ENCODE measurements around the gene TRIM15.

The TRIM15 gene

DNA sequence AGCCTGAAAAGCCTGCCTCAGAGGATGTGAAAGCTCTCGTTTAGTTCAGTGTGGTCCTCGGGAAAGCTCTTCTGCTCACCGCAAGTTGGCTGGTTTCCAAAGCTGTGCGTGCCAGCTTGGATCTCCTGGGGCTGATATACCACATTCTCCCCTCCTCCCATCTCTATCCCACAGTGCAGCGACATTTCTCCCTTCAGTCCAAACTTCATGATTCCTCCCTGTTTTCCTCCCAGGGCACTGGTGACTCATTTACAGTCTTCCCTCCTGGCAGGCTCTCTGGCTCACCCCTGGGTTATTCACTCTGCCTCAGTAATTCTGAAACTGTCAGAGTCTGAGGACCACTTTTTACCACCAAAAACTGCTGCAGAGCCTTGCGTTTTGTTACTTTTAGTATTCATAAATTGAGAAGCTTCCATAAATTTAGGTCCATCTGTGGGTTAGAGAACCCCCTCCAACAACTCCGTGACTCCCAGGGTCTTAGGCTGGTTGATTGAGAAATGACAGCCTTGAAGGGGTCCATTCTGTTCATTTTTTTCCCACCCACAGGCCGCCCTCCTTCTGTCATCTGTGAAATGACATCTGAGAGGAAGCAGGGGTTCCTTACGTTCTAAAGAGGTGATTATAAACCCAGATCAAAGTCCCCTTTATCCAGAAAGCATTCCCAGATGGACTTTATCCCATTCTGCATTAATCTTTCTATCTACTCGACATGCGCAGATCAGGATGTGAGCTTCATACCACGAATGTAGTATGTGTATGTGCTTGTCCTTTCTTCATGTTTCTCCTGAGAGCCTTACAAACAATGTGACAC lies 8.4 kb upstream of the TRIM15 start:
- H3K27me3 ChIP-seq (ENCODE audit: insufficient read depth, poor library complexity, severe bottlenecking) = no peaks in the 10 kb centered on the region
- H3K27ac ChIP-seq (replicated peaks) = no peak overlapping the region
- H3K4me3 ChIP-seq (replicated peaks; ENCODE audit: insufficient read depth, low read length) = no peak overlapping the region
- TF ChIP-seq, protein P1, sequence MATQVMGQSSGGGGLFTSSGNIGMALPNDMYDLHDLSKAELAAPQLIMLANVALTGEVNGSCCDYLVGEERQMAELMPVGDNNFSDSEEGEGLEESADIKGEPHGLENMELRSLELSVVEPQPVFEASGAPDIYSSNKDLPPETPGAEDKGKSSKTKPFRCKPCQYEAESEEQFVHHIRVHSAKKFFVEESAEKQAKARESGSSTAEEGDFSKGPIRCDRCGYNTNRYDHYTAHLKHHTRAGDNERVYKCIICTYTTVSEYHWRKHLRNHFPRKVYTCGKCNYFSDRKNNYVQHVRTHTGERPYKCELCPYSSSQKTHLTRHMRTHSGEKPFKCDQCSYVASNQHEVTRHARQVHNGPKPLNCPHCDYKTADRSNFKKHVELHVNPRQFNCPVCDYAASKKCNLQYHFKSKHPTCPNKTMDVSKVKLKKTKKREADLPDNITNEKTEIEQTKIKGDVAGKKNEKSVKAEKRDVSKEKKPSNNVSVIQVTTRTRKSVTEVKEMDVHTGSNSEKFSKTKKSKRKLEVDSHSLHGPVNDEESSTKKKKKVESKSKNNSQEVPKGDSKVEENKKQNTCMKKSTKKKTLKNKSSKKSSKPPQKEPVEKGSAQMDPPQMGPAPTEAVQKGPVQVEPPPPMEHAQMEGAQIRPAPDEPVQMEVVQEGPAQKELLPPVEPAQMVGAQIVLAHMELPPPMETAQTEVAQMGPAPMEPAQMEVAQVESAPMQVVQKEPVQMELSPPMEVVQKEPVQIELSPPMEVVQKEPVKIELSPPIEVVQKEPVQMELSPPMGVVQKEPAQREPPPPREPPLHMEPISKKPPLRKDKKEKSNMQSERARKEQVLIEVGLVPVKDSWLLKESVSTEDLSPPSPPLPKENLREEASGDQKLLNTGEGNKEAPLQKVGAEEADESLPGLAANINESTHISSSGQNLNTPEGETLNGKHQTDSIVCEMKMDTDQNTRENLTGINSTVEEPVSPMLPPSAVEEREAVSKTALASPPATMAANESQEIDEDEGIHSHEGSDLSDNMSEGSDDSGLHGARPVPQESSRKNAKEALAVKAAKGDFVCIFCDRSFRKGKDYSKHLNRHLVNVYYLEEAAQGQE (IDR thresholded peaks at IDR 0.05; ENCODE audit: insufficient replicate concordance, low read depth) = no peak
- TF ChIP-seq, protein P2, sequence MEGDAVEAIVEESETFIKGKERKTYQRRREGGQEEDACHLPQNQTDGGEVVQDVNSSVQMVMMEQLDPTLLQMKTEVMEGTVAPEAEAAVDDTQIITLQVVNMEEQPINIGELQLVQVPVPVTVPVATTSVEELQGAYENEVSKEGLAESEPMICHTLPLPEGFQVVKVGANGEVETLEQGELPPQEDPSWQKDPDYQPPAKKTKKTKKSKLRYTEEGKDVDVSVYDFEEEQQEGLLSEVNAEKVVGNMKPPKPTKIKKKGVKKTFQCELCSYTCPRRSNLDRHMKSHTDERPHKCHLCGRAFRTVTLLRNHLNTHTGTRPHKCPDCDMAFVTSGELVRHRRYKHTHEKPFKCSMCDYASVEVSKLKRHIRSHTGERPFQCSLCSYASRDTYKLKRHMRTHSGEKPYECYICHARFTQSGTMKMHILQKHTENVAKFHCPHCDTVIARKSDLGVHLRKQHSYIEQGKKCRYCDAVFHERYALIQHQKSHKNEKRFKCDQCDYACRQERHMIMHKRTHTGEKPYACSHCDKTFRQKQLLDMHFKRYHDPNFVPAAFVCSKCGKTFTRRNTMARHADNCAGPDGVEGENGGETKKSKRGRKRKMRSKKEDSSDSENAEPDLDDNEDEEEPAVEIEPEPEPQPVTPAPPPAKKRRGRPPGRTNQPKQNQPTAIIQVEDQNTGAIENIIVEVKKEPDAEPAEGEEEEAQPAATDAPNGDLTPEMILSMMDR (IDR thresholded peaks at IDR 0.05; ENCODE audit: insufficient read depth, low read length) = no peak
- no peak for TF ChIP-seq POLR2AphosphoS5 (IDR thresholded peaks at IDR 0.05; ENCODE audit: low read depth)
- TF ChIP-seq GABPA (IDR thresholded peaks at IDR 0.05; ENCODE audit: low read depth) = no peak
- no peak for TF ChIP-seq SPI1 (IDR thresholded peaks at IDR 0.05; ENCODE audit: borderline replicate concordance, low read depth)
- peak in 1 of 2 experiments; percentile 23 for DNase-seq (ENCODE audit: low read depth in 1 of 2, low spot score in 1 of 2)

DNA sequence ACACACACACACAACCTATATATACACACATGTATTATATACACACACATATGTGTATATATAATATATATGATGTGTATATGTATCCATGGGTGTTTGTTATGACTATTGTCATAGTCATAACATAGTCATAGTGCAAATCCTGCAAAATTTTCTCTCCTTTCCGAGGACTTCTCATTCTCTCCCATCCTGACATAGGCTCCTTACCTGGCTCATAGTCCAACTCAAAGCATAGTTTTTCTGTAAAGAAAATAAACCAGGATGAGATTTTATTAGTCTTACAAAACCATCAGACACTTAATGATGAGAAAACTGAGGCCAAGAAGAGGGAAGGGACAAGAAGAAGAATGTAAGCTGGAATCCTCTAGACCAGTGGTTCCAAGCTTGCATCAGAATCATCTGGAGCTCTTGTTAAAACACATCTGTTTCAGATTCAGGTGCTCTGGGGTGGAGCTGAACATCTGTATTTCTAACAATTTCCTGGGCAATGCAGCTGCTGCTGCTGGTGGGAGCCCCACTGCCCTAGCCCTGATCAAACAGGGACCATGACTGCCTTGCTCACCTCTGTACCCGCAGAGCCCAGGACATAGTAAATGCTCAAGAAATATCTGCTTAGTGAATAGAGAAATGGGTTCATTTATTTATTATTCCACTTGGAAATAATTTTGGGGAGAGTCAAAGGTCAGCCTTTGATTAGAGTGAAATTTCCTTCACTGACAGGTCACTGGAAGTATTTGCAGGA lies 7.7 kb upstream of the TRIM15 start:
- no peak for TF ChIP-seq SPI1 (IDR thresholded peaks at IDR 0.05; ENCODE audit: borderline replicate concordance, low read depth)
- TF ChIP-seq POLR2AphosphoS5 (IDR thresholded peaks at IDR 0.05; ENCODE audit: low read depth) = no peak
- TF ChIP-seq, protein P2 (IDR thresholded peaks at IDR 0.05; ENCODE audit: insufficient read depth, low read length) = no peak
- TF ChIP-seq, protein P1 (IDR thresholded peaks at IDR 0.05; ENCODE audit: insufficient replicate concordance, low read depth) = no peak
- TF ChIP-seq GABPA (IDR thresholded peaks at IDR 0.05; ENCODE audit: low read depth) = no peak
- DNase-seq (ENCODE audit: low read depth in 1 of 2, low spot score in 1 of 2) = no peak
- Histone ChIP-seq H3K27ac (replicated peaks) (no peak overlapping the region), H3K4me3 (replicated peaks; ENCODE audit: insufficient read depth, low read length) (no peak overlapping the region), H3K27me3 (ENCODE audit: insufficient read depth, poor library complexity, severe bottlenecking) (no peaks in the 10 kb centered on the region)

DNA sequence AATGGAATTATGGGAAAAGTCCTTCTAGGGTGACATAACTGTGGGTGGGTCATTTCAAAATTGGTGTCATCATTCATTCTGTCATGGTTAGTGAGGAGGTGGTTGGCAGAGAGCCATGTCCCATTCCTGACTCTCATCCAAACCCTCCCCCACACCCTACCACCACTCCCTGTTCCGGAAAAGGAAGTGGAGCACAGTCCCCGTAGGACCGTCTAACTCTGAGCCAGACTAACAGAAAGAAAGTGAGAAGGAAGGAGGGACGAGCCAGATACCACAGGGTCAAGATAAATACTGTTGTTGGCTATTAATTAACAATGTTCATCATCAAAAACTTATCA lies 7.1 kb upstream of the TRIM15 start:
- H3K27ac ChIP-seq (replicated peaks) = no peak overlapping the region
- DNase-seq (ENCODE audit: low read depth in 1 of 2, low spot score in 1 of 2) = peak in 1 of 2 experiments; percentile 47
- TF ChIP-seq, protein P1 (IDR thresholded peaks at IDR 0.05; ENCODE audit: insufficient replicate concordance, low read depth) = no peak
- TF ChIP-seq, protein P2 (IDR thresholded peaks at IDR 0.05; ENCODE audit: insufficient read depth, low read length) = no peak
- TF ChIP-seq POLR2AphosphoS5 (IDR thresholded peaks at IDR 0.05; ENCODE audit: low read depth) = no peak
- TF ChIP-seq SPI1 (IDR thresholded peaks at IDR 0.05; ENCODE audit: borderline replicate concordance, low read depth) = peak; percentile 3; the same call in 1 of the 2 replicates
- no peak for TF ChIP-seq GABPA (IDR thresholded peaks at IDR 0.05; ENCODE audit: low read depth)
- no peak overlapping the region for H3K4me3 ChIP-seq (replicated peaks; ENCODE audit: insufficient read depth, low read length)
- H3K27me3 ChIP-seq (ENCODE audit: insufficient read depth, poor library complexity, severe bottlenecking) = no peaks in the 10 kb centered on the region

All from HL-60 (cell line).